Hematopoietic multipotent progenitor cell treated with erythropoietin and hydrocortisone succinate and interleukin-3 and kit ligand, for 15 days (in vitro differentiated cells): Measurements from ENCODE around the gene PM20D1.
A peak's percentile ranks its signal among the peaks of the same experiment; 100 is the strongest.
"Not testable (repeated sequence)": the region's sequence is repeated elsewhere in the genome, so short reads cannot be mapped to it uniquely, and the experiment has no call there.

Experiments used
- DNase-seq: peaks from one replicate; pipeline ENCODE4 v3.0.0-alpha.2; 2015; ENCODE audit warnings: low spot score

Gene PM20D1

DNA sequence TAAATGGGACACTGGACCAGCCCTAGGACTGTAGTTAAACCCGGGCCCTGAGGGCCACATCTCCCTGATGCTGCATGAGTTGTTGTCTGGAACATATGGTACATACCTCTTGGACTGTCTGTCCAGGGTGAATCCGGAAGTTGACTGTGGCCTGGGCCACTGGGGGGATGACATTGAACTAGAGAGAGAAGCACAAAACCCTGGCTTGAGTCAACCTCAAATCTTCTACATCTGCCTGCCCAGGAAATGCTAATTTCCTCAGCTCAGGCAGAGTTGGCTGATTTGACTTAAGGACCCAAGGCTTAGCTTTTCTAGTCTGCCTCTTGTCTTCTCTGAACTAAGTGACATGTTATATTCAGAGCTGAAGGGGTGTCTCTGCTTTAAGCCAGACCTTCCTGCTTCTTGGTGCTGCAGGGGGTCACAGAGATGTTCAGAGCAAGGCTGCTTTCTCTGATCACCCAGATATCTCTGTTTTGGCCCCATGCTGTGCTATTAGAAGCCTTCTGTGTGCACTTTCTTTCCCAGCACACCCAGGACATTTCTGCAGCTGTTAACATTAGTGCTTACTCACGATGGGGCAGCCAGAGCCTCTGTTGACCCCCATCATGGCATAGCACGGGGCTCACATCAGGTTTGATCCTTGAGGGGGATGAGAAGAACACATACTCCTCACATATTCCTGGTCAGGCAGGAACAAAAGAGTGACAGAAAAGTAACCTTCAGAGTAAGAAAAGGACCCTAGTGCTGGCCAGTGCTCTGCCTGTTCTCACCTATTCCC, 9.6 kb downstream of the PM20D1 start:
- DNase-seq = no peak

DNA sequence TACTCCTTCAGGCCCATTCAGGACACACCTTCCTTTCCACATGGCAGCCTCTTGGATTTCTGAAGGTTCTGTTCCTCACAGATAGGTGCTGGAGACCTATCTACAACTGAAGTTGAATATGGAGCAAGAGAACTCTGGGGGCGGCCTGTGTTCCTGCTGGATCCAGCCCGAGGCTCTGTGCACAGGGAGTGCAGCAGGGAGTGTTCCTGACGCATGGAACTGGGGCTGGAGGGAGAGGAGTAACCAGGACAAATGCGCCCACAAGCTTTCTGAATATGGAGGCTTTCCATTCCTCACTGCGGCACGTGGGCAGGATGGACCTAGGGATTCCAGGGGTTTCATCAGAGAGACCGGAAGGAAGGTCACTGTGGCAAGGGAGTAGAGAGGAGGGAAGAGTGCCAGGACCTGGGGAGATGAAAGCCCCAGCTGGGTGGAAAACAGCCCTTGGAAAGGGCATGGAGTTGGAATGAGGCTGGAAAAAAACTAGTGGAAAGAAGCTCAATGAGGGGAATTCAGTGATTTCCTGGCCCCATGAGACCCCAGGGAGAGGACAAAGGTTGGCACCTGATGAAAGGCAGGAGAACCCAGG, 12.5 kb downstream of the PM20D1 start:
- no peak for DNase-seq

DNA sequence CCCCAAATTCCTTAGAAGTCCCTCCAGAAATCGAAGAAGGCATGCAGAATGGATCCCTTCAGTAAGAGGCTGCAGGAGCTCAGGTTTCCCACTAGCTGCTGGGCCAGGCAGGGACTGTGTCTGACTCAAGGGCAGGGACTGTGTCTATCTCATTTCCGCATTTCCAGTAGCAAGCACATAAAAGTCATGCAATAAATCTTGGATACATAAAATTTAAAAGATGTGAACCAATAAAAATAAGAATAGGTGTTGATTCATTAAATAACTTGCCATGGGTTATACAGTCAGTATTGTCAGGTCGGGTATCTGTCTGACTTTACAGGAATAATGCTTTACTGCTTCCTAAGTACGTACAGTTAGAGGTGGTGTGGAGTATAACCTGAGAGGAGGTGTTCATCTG, 15.2 kb downstream of the PM20D1 start:
- DNase-seq = no peak

GRCh38 chr1:205832326-205832751, 17.6 kb downstream of the PM20D1 start:
- no peak for DNase-seq

- DNase-seq = no peak
Measured at GRCh38 chr1:205827623-205828022, 22.3 kb downstream of the PM20D1 start.

DNA sequence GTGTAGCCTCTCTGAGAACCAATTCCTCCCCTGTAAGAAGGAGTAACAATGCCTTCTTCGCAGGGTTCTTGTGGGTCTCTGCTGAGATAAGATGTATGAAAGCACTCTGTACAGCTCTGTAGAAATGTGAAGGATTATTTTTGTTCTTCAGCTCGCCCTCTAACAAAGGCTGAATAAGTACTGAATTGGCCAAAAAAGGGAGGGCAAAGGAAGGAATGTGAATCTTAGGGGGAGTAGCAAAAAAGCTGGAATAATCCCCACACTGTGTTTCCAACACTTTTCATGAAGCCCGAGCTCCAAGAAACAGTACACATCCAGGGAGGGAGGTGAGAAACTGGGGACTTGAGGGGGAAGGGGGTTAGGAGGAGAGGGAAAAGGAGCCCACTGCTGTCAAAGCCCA, 22.9 kb downstream of the PM20D1 start:
- DNase-seq = no peak

GRCh38 chr1:205826016-205826806, 23.7 kb downstream of the PM20D1 start:
- no peak for DNase-seq

GRCh38 chr1:205824180-205824579, 25.8 kb downstream of the PM20D1 start:
- no peak for DNase-seq

GRCh38 chr1:205823260-205823659, 26.7 kb downstream of the PM20D1 start:
- not testable (repeated sequence) for DNase-seq

GRCh38 chr1:205822397-205822796, 27.5 kb downstream of the PM20D1 start:
- DNase-seq = no peak

DNA sequence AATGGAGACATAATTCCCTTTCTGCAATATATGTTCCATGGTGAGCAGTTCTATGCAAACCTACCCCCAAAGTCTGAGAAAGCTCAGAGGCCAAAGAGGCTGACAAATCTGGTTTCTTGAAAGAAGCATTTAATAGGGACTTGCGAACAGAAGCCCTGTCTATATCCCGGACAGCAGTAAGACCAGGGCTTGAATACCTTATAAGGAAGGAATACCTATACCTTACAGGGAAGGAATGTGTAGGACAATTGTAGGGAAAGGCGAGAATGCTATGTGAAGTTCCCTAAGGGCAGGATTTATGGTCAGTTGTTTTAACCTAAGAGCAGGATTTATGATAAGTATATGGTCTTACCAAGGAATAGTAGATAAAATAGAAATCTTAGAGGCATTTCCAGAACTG, 31.9 kb downstream of the PM20D1 start:
- no peak for DNase-seq

- no peak for DNase-seq
Measured at GRCh38 chr1:205817364-205817763, 32.6 kb downstream of the PM20D1 start.

GRCh38 chr1:205813755-205814058, 36.2 kb downstream of the PM20D1 start:
- no peak for DNase-seq

- peak; percentile 94 for DNase-seq
Measured at GRCh38 chr1:205812878-205813754, 36.8 kb downstream of the PM20D1 start, which contains the start of gene SLC41A1. SLC41A1 (minus strand) TSS chr1:205813198; CDS start chr1:205810441, 2,757 bp downstream.

- DNase-seq = peak; percentile 16
Measured at GRCh38 chr1:205812271-205812877, 37.6 kb downstream of the PM20D1 start.

- peak; percentile 55 for DNase-seq
Measured at GRCh38 chr1:205811660-205812059, 38.3 kb downstream of the PM20D1 start.

DNA sequence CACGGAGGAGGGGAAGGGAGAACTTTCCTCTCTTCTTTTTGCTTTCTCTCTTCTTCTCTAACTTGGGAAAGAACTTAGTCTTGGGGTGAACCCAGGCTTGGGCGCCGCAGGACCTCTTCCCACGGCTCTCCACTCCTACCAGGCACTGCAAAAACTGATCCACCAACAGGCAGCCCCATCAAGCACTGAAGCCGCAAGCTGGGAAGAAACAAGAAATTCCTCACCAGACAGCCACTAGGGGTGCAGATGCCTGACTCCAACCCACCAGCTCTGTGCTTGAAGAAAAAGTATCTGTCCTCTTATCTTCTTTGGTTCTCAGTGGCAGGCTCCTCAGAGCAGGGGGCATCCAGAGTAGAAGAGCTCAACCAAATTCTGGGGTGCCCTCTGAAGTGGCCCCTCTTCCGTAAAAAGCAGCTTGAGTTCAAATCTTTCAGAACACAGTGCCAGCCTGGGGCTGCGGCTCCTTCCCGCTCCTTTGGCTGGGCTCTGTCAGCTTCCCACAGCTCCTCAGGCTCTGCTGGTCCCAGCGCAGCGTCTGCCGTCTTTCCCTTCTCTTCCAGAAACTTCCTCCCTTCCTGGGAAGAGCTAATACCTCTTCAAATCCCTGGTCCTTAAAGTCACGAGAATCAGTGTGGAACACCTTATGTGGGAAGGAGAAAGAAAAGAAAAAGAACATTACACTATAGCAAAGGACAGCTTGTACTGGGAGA, 39.3 kb downstream of the PM20D1 start:
- DNase-seq = peak; percentile 23

GRCh38 chr1:205809942-205810345, 40.0 kb downstream of the PM20D1 start:
- no peak for DNase-seq

DNA sequence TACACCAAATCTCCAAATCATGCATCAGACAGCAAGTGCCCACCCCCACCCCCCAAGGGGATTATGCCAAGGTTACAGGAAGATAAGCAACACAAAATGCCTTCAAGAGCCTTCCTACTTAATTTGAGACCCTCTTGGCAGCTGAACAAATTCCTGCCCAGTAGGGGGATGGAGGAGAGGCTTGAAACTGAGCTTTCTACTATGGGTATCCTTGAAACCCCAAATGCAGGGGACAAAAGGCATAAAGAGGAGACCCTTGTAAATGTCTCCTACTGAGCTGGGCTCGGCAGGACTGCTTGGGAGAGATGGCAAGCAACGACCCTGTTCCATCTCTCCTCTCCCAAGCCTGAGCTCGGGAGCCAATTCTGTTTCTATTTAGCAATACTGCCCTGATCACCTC, 40.5 kb downstream of the PM20D1 start:
- DNase-seq = no peak

GRCh38 chr1:205805082-205805711, 44.7 kb downstream of the PM20D1 start:
- DNase-seq = no peak
